ENCODE measurements around the gene UBE2E2. TPM values are rescaled to one million over a fixed set of nuclear protein-coding genes. Genes with fewer than 3 reads are reported as not detected.

Gene UBE2E2
- total RNA-seq, 1 experiment from 2014 or later: 27.5 TPM

DNA sequence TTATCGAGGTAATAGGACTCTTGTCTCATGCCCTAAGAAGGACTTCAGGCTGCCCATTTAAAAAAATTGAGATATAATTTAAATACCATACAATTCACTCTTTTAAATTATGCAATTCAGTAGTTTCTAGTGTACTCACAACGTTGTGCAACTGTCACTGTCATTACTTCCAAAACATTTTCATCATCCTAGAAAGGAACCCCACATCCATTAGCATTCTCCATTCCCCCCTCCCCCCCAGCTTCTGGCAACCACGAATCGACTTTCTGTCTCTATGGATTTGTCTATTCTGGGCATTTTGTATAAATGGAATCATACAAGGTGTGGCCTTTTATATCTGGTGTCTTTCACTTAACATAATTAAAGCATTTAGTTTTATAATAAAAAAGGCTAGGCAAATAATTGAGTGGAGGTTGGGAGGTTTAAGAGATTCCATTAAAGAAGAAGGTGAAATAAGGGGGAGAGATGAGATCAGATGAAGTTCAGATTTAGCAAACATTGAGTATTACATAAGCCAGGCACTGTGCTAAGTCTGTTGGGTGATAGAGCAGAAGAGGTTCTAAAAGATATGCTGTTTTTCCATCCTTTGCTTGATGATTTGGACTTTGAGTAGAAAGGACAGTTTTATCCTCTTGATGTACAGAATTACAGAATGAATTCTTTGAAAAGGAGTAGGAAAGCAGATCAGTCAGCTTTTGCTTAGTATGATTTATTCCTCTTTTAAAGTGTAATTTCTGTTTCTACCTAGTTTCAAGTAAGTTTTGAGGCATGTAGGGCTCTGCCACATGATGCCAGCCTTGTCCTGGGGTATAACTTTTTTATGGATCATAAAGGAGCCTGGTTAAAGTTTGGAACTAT is 36.3 kb downstream of the UBE2E2 start:
- DNase-seq (ENCODE audit: low read depth): no peak

DNA sequence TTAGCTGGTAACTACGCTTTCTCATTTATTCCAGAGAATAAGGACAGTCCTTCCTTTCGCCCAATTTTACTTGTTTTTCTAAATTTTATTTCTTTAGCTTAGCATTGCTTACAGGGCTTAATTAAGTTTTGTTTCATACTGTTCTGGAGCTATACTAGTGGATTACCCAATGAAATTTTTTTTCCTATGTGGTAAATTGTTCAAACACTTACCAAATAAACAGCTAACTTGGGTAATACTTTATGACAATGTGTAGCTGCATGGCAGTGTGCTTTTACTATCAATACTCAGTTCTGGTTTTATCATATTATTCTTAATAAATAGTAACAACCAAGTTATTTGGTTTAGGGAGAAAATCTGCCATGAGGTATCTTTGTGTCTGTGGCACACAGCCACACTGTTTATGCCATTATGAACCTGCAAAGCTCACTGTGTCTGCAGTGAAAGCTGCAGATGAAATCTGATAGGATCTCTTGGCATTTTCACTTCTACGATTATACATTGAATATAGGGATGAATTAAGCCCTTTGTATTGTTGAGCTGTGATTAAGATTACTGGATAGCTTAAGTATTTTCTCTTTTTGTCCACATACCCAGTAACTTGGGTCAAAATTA is 37.2 kb downstream of the UBE2E2 start:
- DNase-seq (ENCODE audit: low read depth): no peak

DNA sequence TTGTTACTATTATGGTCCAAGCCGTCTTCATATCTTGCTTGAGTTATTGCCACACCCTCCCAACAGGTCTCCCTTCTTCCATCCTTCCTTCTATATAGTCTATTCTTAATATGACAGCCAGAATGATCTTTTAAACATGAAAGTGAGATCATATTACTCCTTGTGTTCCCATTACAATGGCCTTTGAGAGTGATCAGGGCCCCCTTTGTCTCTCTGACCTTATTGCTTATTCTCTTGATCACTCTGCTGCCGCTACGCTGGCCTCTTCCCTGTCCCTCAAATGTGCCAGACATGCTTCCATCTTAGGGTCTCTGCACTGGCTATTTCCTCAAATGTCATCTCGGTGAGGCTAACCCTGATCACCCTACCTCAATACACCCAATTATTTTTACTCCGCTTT is 38.1 kb downstream of the UBE2E2 start:
- DNase-seq (ENCODE audit: low read depth): no peak

DNA sequence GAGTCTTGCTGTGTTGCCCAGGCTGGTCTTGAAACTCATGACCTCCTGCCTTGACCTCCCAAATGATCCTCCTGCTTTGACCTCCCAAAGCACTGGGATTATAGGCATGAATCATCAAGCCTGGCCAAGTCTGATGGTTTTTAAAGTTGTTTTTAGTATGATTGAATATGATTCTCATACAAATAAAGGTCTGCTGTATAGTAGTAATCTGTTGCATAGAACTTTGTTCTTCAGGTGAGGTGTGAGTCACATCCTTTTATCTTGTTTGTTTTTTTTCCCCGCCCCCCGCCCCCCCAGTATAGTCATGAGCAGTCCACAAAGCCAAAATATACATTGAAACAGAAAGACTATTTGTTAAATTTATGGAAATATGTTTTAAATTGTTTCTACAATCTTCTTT is 39.0 kb downstream of the UBE2E2 start:
- DNase-seq (ENCODE audit: low read depth): peak; percentile 26

DNA sequence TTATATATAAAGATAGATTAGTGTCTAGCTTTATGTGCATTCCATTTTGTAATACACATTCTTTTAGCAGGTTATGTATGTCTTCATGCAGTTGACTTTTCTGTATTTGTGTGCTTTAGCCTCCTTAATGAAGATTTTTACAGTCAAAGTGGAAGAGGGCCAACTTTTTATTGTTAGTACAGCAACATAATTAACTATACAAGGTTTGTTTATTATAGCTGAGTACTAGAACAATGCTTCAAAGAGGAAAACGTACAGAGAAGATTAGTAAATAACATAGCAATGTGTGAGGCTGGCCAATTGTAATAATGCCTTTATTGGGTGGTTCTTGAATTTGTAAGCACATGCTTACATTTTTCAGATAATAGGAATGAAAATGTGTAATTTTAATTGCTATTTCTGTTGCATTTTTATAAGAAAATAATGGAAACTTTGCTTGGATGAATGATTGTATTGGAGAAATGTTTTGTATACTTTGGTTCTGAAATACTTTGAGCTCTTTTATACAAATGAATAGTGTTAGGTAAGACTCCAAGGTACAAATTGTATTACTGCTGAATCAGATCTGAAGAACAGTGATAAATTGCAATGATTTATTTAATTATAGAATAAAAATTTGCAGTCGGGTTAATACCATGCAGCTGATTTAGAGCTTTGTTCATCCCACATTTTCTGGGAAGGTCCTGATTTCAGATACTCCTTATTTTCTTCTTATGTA is 41.4 kb downstream of the UBE2E2 start:
- DNase-seq (ENCODE audit: low read depth): no peak

DNA sequence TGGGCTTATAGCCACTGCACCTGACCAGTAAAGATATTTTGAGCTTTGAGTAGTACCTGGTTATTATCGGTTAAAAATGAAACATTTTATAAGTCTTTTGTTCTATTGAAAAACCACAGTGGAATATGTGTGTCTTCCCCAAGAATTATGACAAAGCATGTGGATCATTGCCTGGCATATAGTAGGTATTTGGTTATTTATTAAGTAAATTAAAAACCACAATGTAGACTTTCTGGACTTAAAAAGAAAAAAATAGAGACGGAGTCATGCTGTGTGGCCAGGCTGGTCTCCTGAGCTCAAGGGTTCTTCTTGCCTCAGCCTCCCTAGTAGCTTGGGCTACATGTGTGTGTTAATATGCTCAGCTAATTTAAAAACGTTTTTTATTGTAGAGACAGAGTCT is 43.5 kb downstream of the UBE2E2 start:
- no peak for DNase-seq (ENCODE audit: low read depth)

DNA sequence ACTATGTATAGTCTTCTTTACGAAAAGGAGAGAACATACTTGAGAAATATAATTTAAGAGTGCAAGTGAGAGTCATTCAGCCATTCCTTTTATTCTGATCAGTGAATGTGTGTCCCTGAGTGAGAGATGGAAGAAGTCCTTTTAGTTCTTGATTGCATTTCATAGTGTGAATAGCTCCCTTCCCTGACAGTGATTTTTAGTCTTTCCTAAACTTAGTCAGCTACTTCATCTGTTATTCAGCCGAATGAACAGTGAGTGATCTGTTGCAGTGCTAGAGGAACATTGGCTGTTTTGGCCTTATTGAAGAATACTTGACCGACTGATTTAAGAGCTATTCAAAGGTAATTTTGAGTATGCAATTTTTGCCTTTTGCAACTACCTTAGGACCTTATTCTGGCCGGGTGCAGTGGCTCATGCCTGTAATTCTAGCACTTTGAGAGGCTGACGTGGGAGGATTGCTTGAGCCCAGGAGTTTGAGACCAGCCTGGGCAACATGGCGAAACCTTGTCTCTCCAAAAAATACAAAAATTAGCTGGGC is 45.5 kb downstream of the UBE2E2 start:
- no peak for DNase-seq (ENCODE audit: low read depth)

DNA sequence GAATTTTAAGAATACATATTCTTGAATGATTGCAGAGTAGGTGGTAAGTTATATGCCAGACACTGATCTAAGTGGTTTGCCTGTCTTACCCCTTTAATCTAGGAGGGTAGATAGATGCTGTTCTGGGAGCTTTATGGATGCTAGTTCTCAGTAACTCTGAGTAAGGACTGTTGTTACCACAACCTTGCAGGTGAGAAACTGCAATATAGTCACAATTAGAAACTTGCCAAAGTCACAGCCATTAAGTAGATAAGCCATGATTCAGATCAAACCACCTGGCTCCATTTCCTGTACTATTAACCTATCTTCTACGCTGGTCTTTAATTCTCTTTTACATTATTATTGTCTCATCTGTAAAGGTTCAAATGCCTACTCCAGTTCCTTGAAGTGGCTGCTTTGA is 46.8 kb downstream of the UBE2E2 start:
- no peak for DNase-seq (ENCODE audit: low read depth)

DNA sequence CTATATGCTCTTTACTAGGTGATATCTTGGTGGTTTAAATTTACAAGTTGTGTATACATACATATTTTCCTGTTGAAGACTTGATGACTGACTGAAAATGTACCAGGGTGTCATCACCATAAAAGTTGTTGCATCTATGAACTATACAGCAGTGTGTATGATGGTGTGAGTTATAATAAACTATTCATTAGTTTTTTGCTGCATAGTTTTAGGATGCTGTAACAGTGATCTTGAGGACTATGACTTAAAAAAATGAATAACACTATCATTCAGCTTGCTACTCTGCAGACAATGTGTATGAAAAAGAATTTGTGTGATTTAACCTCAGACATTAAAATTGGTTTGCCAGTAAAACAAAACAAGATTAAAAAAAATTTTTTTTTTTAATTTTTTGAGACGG is 49.0 kb downstream of the UBE2E2 start:
- DNase-seq (ENCODE audit: low read depth): no peak

DNA sequence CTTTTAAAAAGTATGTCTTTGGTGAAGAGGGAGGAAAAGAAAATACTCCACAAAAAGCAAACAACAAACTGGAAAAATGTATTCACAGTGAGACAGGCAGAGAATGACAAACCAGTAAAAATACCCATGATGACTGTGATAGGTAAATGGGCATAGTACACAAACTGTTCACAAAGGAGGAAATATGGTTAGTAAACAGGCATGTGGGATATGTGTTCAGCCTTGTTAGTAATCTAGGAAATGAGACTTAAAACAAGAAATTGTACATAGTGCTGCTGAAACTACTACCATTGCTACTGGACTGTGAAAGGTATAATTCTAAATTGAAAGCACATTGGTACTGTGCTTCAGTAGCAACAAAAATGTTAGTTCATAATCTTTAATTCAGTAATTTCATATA is 50.1 kb downstream of the UBE2E2 start:
- DNase-seq (ENCODE audit: low read depth): no peak

DNA sequence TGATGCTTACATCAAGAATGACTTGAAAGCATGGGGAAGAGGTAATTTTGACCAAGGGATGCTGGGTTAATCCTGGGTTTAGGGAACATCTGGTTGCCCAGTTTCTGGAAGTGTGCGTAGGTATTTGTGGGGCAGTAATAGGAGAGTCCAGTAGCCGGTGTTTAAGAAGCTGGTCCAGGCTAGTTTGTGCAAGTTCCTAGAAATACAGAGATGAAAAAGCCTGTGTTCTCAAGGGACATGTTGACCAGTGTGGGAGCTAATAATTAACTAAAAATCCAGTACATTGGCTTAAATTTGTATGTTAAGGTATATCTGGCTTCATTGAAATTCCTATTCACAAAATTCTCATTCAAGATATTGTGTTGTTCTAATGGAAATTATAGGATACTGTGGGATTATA is 51.2 kb downstream of the UBE2E2 start:
- no peak for DNase-seq (ENCODE audit: low read depth)

DNA sequence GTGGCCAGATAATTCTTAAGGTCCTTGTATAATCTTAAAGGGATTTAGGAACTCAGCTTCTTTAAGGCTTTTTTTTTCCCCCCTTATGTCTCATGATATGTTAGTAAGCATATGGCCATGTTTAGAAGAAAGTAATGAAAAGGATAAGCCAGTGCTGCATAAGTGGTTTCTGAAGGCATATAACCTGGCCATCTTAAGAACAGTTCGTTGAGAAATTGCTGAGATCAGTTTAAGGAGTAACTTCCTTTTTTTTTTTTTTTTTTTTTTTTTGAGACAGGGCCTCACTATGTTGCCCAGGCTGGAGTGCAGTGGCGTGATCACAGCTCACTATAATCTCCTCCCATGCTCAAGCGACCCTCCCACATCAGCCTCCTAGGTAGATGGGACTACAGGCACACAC is 51.7 kb downstream of the UBE2E2 start:
- no peak for DNase-seq (ENCODE audit: low read depth)

DNA sequence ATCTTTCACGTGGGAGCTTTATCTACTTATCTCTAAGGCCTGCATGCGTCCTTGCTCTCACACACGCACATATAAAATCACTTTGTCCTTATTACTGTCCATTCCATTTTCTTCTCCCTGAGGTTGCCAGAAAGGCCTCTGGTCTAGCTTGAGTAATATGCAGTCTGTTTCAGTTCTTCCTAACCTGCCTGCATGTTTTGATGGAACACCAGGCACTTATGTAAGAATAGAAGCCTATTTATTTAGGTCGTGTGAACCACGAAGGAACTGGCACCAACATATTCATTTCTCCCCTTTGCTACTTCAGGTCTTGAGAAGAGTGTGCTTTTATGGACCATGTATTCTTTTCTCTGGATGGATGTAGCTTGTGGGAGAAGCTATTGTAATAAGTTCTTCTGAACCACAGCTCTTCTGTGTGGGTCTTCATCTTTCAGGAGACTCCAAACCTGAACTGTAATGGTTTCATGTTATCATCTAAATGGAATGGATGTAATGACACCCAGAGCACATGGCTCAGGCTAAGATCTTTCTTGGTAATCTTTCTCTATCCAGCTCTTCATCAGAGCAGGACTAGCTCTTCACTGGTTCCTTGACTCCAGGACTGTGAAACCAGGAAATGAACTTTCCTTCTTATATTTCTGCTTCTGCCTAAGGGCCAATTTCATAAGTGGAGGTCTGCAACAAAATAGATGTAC is 53.8 kb downstream of the UBE2E2 start:
- no peak for DNase-seq (ENCODE audit: low read depth)

DNA sequence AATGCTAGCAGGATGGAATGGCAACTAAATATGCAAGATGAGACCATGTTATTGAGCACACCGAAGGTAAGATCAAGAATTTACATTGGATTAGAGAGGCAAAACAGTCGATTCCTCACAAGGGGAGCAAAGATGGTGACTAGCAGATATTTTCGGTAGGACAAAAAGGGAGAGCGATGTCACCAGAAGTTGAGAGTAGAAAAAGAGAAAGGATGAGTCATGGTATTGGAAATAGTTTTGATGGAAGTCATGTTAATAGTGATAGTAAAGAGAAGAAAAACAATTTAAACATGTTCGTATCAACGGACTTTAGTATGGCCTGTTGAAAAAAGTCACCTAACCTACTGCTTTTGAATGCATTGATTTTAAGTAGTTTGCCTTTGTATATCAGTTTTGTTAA is 55.0 kb downstream of the UBE2E2 start:
- peak; percentile 38 for DNase-seq (ENCODE audit: low read depth)

DNA sequence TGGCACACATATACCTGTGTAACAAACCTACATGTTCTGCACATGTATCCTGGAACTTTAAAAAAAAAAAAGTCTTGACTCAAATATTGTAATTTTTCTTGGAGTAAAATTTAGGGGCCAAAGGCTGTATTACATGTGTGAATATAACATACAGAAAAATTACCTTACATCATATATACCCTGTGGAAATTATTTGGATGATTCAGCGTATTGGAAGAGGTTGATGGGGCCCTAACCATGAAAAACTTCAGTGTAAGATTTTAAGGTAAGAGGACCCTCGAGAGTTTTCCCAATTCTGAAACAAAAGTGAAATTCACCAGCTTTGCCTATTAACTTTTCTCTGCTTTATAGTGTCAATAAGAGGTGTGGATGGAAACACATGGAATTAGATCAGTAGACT is 56.4 kb downstream of the UBE2E2 start:
- no peak for DNase-seq (ENCODE audit: low read depth)

DNA sequence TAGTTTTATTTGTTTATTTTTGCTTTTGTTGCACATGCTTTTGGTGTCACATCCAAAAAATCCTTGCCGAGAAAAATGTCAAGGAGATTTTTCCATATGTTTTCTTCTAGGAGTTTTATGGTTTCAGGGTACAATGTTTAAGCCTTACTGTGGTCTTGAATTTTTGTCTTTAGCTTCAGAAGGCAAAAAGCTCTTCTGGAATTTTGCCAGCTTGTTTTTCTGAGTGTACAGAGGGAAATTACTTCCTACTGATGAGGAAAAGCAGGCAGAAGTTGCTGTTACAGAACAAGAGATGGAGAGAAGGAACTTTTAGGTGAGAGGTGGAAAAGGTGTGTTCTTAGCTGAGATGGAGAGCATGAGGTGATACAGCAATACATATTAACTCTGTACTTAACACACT is 59.6 kb downstream of the UBE2E2 start:
- DNase-seq (ENCODE audit: low read depth): no peak

DNA sequence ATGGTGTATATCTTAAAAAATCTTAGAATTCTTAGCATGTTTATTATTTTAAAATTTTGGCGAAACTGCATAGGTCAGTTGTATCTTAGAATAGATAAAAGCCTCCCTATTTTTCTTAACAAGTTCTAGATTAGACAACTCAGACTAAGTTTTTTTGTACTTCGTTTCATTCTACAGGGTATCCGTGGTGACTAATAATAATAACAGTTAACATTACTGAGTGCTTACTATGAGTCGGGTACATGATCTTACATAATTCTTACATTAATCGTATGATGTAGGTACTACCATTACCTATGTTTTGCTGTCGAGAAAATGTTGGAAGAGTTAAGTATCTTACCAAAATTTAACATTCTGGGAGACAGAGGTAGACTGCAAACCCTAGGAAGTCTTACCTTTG is 60.7 kb downstream of the UBE2E2 start:
- DNase-seq (ENCODE audit: low read depth): peak; percentile 66

DNA sequence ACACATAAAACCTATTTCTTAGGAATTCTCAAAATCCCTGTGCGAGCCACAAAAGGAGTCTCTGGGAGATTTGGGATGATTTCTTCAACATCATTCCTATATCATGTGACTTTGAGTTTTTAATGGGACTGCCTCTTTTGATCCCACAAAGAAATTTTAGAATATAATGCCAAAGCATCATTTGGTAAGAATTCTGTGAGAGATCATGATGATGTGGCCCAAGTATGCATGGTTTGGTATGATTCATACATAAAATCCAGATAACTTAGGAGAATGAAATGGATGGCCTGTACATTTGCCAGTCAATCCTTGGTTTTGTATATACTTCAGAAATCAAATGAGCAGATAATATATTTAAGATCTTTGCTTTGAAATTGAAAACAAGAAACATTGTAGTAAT is 61.3 kb downstream of the UBE2E2 start:
- peak; percentile 69 for DNase-seq (ENCODE audit: low read depth)

DNA sequence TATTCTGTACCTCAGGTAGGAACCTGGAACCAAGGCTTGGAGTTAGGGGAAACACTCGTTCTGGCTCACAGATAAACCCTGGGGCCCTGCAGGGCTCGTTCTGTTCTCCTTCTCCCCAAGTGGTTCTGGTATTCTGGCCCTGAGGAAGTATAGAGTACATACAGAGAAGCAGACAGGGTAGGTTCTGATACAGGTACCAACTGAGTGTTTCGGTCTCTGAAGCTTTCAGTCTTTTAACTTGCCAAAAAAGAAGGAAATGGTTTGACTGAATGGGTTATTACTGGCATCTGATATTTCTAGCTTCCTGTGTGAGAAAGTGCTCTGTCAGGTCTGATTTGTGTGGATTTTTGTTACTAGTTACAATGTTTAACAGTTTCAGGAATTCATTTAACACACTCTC is 67.3 kb downstream of the UBE2E2 start:
- no peak for DNase-seq (ENCODE audit: low read depth)

DNA sequence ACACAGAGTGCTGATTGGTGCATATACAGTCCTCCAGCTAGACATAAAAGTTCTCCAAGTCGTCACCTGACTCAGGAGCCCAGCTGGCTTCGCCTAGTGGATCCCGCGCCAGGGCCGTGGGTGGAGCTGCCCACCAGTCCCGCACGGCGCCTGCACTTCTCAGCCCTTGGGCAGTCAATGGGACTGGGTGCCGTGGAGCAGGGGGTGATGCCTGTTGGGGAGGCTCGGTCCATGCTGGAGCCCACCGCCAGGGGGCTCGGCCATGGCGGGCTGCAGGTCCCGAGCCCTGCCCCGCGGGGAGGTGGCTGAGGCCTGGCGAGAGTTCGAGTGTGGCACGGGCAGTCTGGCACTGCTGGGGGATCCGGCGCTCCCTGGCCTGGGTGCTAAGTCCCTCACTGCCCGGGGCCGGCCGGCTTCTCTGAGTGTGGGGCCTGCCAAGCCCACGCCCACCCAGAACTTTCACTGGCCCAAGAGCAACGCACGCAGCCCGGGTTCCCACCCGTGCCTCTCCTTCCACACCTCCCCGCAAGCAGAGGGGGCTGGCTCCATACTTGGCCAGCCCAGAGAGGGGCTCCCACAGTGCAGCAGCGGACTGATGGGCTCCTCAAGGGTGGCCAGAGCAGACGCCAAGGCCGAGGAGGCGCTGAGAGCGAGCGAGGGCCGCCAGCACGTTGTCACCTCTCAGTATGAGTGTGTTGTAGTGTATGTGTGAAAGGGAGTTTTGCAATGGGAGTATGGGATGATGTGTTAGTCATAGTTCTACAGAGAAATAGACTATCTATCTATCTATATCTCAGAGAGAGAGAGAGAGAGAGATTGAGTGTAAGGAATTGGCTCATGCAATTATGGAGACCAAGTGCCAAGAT is 69.0 kb downstream of the UBE2E2 start:
- DNase-seq (ENCODE audit: low read depth): no peak

DNA sequence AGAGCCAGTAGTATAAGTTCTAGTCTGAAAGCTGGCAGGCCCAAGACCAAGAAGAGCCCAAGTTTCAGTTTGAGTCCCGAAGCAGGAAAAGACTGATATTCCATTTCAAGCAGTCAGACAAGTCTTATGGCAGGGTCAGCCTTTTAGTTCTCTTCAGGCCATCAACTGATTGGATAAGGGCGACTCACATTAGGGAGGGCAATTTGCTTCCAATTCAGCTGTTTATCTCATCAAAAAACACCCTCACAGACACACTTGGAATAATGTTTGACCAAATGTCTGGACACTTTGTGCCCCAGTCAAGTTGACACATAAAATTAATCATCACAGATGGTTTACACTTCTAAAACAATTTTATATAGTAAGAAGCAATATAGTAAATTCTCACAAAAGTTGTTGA is 69.7 kb downstream of the UBE2E2 start:
- DNase-seq (ENCODE audit: low read depth): no peak

All from HT1080 (cell line).